ENCODE results near the gene SIGMAR1.
"Not testable (repeated sequence)": the region's sequence is repeated elsewhere in the genome, so short reads cannot be mapped to it uniquely, and the experiment has no call there.

SIGMAR1 gene

GRCh38 chr9:34654323-34655051 is 16.9 kb upstream of the SIGMAR1 start:
- DNase-seq (ENCODE audit: low spot score) = no peak

GRCh38 chr9:34653151-34654072 is 15.8 kb upstream of the SIGMAR1 start:
- DNase-seq (ENCODE audit: low spot score) = no peak

GRCh38 chr9:34652602-34653000 is 15.0 kb upstream of the SIGMAR1 start:
- DNase-seq (ENCODE audit: low spot score) = no peak

- peak; percentile 32 for DNase-seq (ENCODE audit: low spot score)
These were observed 14.5 kb upstream of the SIGMAR1 start, which contains the start of gene IL11RA for GRCh38 chr9:34651876-34652601. Gene IL11RA (plus strand): TSS chr9:34652185. CDS start chr9:34655218, 3,033 bp downstream.

- DNase-seq (ENCODE audit: low spot score) = no peak
These were observed 13.7 kb upstream of the SIGMAR1 start for GRCh38 chr9:34651321-34651720.

GRCh38 chr9:34650816-34651215 is 13.2 kb upstream of the SIGMAR1 start:
- DNase-seq (ENCODE audit: low spot score) = no peak

GRCh38 chr9:34648673-34649072 is 11.1 kb upstream of the SIGMAR1 start:
- DNase-seq (ENCODE audit: low spot score) = no peak

- DNase-seq (ENCODE audit: low spot score) = no peak
These were observed 10.1 kb upstream of the SIGMAR1 start for GRCh38 chr9:34647651-34648050.

- no peak for DNase-seq (ENCODE audit: low spot score)
These were observed 9.5 kb upstream of the SIGMAR1 start for GRCh38 chr9:34647084-34647403.

- peak; percentile 95 for DNase-seq (ENCODE audit: low spot score)
These were observed 8.9 kb upstream of the SIGMAR1 start, which contains the start of gene GALT for GRCh38 chr9:34646211-34647083. Gene GALT (plus strand): TSS chr9:34646675. CDS start chr9:34646705, 30 bp downstream.

- no peak for DNase-seq (ENCODE audit: low spot score)
These were observed 7.3 kb upstream of the SIGMAR1 start for GRCh38 chr9:34644766-34645314.

GRCh38 chr9:34642679-34643078 is 5.1 kb upstream of the SIGMAR1 start:
- DNase-seq (ENCODE audit: low spot score) = no peak

- not testable (repeated sequence) for DNase-seq (ENCODE audit: low spot score)
These were observed 1.7 kb upstream of the SIGMAR1 start for GRCh38 chr9:34639322-34639721.

- DNase-seq (ENCODE audit: low spot score) = no peak
These were observed 505 bp upstream of the SIGMAR1 start for GRCh38 chr9:34638138-34638445.

- no peak for DNase-seq (ENCODE audit: low spot score)
These were observed 714 bp downstream of the SIGMAR1 start for GRCh38 chr9:34636791-34637355.

GRCh38 chr9:34635556-34635955 is 2.0 kb downstream of the SIGMAR1 start:
- no peak for DNase-seq (ENCODE audit: low spot score)

GRCh38 chr9:34634551-34635248 is 2.9 kb downstream of the SIGMAR1 start:
- DNase-seq (ENCODE audit: low spot score) = no peak

- DNase-seq (ENCODE audit: low spot score) = peak; percentile 77
These were observed 3.6 kb downstream of the SIGMAR1 start for GRCh38 chr9:34633851-34634550.

GRCh38 chr9:34633166-34633565 is 4.4 kb downstream of the SIGMAR1 start:
- no peak for DNase-seq (ENCODE audit: low spot score)
